OCI-LY1 (cell line): ENCODE results near the gene TBC1D10A.

Experiments used
- H2AFZ ChIP-seq: fragments of 200-600 bp; sonication (generic), shearing (Covaris generic); 2 replicates; pipeline ENCODE4 v1.6.0; 2014; ENCODE audit warnings: antibody characterized with exemption, mild to moderate bottlenecking, low read length
- H3F3A ChIP-seq: fragments of 200-600 bp; sonication (generic), shearing (Covaris generic); 2 replicates; pipeline ENCODE4 v1.6.0; 2014; ENCODE audit warnings: mild to moderate bottlenecking, antibody characterized with exemption, low read length, moderate library complexity; ENCODE audit not compliant: insufficient read depth
- H3K27ac ChIP-seq: fragments of 200-600 bp; sonication (generic); 2 replicates; pipeline ENCODE4 v1.5.1; 2014; ENCODE audit warnings: low read length, mixed run types, mild to moderate bottlenecking, low read depth; ENCODE audit not compliant: poor library complexity, severe bottlenecking
- H3K27me3 ChIP-seq: fragments of 200-600 bp; sonication (generic); 2 replicates; pipeline ENCODE4 v1.6.0; 2014; ENCODE audit warnings: antibody characterized with exemption, mild to moderate bottlenecking, low read length, moderate library complexity; ENCODE audit not compliant: insufficient read depth
- H3K36me3 ChIP-seq: fragments of 200-600 bp; sonication (generic); 2 replicates; pipeline ENCODE4 v1.6.1; 2014; ENCODE audit warnings: mild to moderate bottlenecking, antibody characterized with exemption, low read length, moderate library complexity, mixed read lengths; ENCODE audit not compliant: insufficient read depth
- H3K4me1 ChIP-seq: fragments of 200-600 bp; sonication (generic); 2 replicates; pipeline ENCODE4 v1.5.1; 2014; ENCODE audit warnings: mild to moderate bottlenecking, low read length, moderate library complexity; ENCODE audit not compliant: insufficient read depth, severe bottlenecking
- H3K4me2 ChIP-seq: fragments of 200-600 bp; sonication (generic), shearing (Covaris generic); 2 replicates; pipeline ENCODE4 v1.6.1; 2014; ENCODE audit warnings: low read length
- H3K4me3 ChIP-seq: fragments of 200-600 bp; sonication (generic); 2 replicates; pipeline ENCODE4 v1.5.1; 2014; ENCODE audit warnings: low read length, low read depth, mild to moderate bottlenecking, mixed read lengths; ENCODE audit not compliant: poor library complexity, severe bottlenecking
- H3K79me2 ChIP-seq: fragments of 200-600 bp; shearing (Covaris generic); 2 replicates; pipeline ENCODE4 v1.6.1; 2016; ENCODE audit warnings: mixed run types, low read length, mixed read lengths; ENCODE audit not compliant: insufficient read depth
- H3K9ac ChIP-seq: fragments of 200-600 bp; sonication (generic), shearing (Covaris generic); 2 replicates; pipeline ENCODE4 v1.6.1; 2014; ENCODE audit warnings: mild to moderate bottlenecking, low read length, mixed read lengths
- H3K9me2 ChIP-seq: fragments of 200-600 bp; sonication (generic), shearing (Covaris generic); 2 replicates; pipeline ENCODE4 v1.6.1; 2014; ENCODE audit warnings: low read depth, mild to moderate bottlenecking, low read length, mixed read lengths
- H3K9me3 ChIP-seq: fragments of 200-600 bp; shearing (Covaris generic); 2 replicates; pipeline ENCODE4 v1.6.1; 2014; ENCODE audit warnings: low read length, mixed read lengths
- H4K20me1 ChIP-seq: fragments of 200-600 bp; sonication (generic), shearing (Covaris generic); 2 replicates; pipeline ENCODE4 v1.6.0; 2016; ENCODE audit warnings: mild to moderate bottlenecking, low read length; ENCODE audit not compliant: insufficient read depth
- EZH2 ChIP-seq: fragments of 200-600 bp; sonication (generic), shearing (Covaris generic); IDR thresholded peaks from 2 replicates; pipeline ENCODE4 v1.8.0; 2017; ENCODE audit warnings: borderline replicate concordance, mixed run types, mild to moderate bottlenecking, antibody characterized with exemption, low read length, moderate library complexity, mixed read lengths
- TF ChIP-seq, protein P1 (sequence below): fragments of 200-600 bp; sonication (generic), shearing (Covaris generic); IDR thresholded peaks from 2 replicates; pipeline ENCODE4 v1.5.1; 2017; ENCODE audit warnings: mild to moderate bottlenecking, antibody characterized with exemption, low read length, moderate library complexity, mixed read lengths

TBC1D10A gene

DNA sequence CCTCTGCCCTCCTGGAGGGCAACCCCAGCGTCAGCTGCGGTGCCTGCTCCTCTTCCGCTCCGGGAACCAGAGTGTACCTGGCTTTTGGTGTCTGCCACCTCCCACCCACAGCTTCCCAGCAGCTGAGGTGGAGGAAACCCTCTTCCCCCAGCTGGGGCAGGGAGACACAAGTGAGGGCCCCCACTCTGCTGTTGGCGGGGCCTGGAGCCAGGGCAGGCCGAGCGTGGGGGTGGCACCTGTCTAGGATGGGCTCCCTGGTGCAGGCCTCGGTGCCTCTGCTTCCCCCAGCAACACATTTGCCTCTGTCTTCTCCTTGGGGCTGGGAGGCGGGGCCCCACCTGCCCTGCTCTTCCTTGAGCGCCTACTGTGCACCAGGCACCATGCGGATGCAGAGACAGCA, 66.5 kb downstream of the TBC1D10A start:
- Histone ChIP-seq H4K20me1 (no peaks in the 10 kb centered on the region), H2AFZ (no peak overlapping the region), H3K79me2 (no peaks in the 10 kb centered on the region), H3K27me3 (no peaks in the 10 kb centered on the region), H3K27ac (no peak overlapping the region), H3K9me2 (no peaks in the 10 kb centered on the region), H3K9ac (no peak overlapping the region), H3K4me1 (no peaks in the 10 kb centered on the region), H3F3A (no peaks in the 10 kb centered on the region), H3K4me2 (no peak overlapping the region), H3K9me3 (no peaks in the 10 kb centered on the region), H3K4me3 (no peak overlapping the region), H3K36me3 (no peaks in the 10 kb centered on the region)
- TF ChIP-seq EZH2: no peak
- TF ChIP-seq, protein P1, sequence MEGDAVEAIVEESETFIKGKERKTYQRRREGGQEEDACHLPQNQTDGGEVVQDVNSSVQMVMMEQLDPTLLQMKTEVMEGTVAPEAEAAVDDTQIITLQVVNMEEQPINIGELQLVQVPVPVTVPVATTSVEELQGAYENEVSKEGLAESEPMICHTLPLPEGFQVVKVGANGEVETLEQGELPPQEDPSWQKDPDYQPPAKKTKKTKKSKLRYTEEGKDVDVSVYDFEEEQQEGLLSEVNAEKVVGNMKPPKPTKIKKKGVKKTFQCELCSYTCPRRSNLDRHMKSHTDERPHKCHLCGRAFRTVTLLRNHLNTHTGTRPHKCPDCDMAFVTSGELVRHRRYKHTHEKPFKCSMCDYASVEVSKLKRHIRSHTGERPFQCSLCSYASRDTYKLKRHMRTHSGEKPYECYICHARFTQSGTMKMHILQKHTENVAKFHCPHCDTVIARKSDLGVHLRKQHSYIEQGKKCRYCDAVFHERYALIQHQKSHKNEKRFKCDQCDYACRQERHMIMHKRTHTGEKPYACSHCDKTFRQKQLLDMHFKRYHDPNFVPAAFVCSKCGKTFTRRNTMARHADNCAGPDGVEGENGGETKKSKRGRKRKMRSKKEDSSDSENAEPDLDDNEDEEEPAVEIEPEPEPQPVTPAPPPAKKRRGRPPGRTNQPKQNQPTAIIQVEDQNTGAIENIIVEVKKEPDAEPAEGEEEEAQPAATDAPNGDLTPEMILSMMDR: no peak

DNA sequence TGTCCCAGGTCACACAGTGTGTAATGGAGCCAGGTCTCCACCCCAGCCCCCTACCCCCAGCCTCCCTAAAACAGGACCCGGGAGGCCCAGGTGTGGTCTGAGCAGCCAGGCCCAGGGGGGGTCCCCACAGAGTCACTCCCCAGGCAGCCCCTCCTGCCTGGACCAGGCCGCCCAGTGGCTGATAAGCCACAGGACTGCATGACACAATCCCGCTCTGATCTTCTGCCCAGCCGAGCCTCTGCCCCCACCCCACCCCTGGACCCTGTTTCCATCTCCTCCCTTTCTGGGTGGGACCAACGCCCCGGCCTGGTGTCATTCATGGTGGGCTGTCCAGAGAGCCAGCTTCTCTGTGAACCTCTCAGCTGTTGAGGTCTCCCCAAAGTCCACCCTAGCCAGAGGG, 72.4 kb downstream of the TBC1D10A start:
- Histone ChIP-seq H3K27ac (no peak overlapping the region), H3K4me1 (no peaks in the 10 kb centered on the region), H3F3A (no peaks in the 10 kb centered on the region), H3K79me2 (no peaks in the 10 kb centered on the region), H3K9me3 (no peaks in the 10 kb centered on the region), H4K20me1 (no peaks in the 10 kb centered on the region), H3K27me3 (no peaks in the 10 kb centered on the region), H3K4me2 (no peak overlapping the region), H3K9me2 (no peaks in the 10 kb centered on the region), H3K9ac (no peak overlapping the region), H2AFZ (no peak overlapping the region), H3K36me3 (no peaks in the 10 kb centered on the region), H3K4me3 (no peak overlapping the region)
- no peak for TF ChIP-seq EZH2
- TF ChIP-seq, protein P1: no peak

DNA sequence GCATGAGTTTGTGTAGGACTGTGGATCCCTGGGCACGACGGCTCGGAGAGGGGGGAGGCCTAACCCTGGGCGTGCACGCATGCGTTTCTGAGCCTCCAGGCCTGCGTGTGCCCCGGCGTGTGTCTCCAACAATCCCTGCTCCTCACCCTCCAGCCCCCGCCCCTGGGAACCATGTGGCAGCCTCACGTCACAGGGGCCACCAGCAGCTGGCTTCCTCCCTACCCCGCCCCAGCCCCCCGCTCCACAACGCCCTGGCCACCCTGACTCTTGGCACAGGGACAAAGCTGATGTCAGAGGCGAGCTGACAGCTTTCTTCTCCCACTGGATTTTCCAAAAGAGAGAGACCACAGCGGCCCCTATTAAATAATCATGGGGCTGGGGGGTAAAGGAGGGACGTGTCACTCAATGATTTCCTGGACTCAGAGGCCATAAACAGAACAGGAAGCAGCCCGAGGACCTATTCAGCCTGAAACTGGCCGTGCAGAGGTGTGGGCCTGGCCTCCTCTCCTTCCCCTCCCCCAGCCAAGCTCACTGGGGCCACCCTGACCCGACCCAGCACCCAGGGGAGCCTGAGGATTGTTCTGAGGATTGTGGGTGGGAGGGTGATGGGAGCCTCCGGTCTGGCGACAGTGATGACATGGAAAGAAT, 73.4 kb downstream of the TBC1D10A start:
- Histone ChIP-seq H3K9me2 (no peaks in the 10 kb centered on the region), H3K4me2 (no peak overlapping the region), H3K9ac (no peak overlapping the region), H3F3A (no peaks in the 10 kb centered on the region), H4K20me1 (no peaks in the 10 kb centered on the region), H3K4me1 (no peaks in the 10 kb centered on the region), H3K79me2 (no peaks in the 10 kb centered on the region), H3K27me3 (no peaks in the 10 kb centered on the region), H3K4me3 (no peak overlapping the region), H3K27ac (no peak overlapping the region), H3K9me3 (no peaks in the 10 kb centered on the region), H2AFZ (no peak overlapping the region), H3K36me3 (no peaks in the 10 kb centered on the region)
- TF ChIP-seq, protein P1: no peak
- no peak for TF ChIP-seq EZH2
